ENCODE measurements around the gene SRPK3.
"Not testable (repeated sequence)": the region's sequence is repeated elsewhere in the genome, so short reads cannot be mapped to it uniquely, and the experiment has no call there.

SRPK3 gene

DNA sequence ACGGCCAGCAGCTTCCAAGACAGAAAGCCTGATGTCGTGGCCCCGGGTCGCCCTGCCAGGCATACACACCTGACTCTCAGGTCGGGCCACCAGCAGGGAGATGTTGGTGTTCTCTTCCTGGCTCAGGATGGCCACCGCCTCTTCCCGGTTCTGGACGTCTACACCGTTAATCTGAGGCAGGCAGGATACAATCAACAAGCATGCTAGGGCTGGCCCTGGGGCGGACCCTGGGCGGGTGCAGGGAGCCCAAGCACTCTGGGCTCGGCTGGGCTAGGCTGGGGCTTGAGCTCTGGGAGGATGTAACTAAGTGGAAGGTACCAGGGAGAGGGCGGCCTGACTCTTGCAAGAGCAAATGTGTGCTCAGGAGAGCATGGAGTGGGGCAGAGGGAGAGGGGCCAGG lies 24.6 kb downstream of the SRPK3 start:
- no peak for DNase-seq (ENCODE audit: low read depth in 2 of 2)

DNA sequence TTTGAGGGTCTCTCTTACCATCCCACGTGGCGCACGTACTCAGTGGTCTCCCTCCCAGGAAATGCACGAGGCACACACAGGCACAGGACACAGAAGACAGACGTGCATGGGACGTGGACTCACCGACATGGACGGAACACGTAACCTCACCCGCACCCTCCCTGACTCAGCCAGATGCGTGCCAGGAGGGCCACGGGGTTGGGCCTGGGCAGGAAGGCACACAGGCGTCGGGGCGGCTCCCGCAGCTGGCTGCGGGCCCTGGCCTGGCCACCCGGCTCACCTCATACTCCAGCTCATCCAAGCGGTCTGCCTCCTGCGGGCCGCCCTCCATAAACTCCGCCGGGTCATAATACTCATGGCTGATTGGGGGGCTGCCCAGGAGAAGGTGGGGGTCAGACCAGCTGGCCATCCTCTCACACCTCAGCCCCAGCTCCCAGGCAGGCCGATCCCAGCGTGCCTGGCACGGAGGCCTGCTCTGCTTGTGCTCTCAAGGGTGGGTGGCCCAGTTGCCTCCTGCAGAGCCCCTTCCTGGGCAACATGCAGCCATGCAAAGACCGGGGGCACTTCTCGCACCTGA lies 26.2 kb downstream of the SRPK3 start:
- no peak for DNase-seq (ENCODE audit: low read depth in 2 of 2)

DNA sequence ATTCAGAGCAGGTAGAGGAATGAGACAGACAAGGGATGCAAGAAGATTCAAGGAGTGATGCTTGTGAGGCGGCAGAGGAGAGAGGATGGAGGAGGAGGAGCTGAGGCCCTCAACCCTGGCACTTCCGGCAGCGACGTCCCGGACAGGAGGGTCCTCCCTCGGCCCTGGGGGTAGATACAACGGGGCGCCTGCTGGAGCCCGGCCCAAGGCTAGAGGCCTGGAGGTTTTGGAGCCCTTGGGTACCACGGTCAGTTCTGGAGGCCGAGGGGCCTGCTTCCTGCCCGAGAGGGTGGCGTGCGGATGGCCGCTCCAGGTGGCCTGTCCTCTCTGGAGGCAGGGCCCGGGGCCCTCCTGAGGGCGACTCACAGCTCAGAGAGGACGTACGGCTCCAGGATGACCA lies 27.1 kb downstream of the SRPK3 start:
- no peak for DNase-seq (ENCODE audit: low read depth in 2 of 2)

DNA sequence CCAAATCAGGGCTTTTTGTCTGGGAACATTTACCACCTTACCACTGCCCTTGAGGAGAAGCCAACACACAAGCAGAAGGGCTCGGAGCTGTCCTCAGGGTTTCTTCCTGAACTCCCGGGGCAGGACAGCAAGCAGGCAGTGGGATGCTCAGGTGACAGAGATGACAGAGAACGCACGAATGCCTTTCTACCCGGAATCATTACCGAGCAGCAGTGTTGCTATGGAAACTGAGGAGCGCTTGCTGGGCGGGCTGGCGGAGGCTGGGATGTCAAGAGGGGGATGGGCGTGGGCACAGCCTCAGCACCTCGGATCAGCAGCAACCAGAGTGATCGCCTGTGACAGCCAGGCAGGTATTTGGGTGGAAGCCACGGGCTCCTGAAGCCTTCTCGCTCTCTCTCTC lies 31.4 kb downstream of the SRPK3 start:
- no peak for DNase-seq (ENCODE audit: low read depth in 2 of 2)

DNA sequence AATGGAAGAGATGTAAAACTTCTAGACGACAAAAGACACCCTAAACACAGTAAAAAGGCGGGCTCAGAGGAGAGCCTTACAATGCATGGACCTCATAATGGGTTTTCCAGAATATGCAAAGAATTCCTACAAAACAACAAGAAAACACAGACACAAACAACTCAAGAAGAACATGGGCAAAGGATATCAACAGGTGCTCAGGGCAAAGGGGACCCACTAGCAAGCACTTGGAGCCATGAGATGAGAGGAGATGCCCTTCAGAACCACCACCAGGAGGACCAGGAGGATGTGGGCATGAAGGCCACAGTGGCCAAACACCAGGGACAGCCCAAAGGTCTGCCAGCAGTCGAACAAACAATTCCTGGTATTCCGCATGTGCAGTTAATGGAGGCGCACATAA lies 32.3 kb downstream of the SRPK3 start:
- DNase-seq (ENCODE audit: low read depth in 2 of 2): no peak

DNA sequence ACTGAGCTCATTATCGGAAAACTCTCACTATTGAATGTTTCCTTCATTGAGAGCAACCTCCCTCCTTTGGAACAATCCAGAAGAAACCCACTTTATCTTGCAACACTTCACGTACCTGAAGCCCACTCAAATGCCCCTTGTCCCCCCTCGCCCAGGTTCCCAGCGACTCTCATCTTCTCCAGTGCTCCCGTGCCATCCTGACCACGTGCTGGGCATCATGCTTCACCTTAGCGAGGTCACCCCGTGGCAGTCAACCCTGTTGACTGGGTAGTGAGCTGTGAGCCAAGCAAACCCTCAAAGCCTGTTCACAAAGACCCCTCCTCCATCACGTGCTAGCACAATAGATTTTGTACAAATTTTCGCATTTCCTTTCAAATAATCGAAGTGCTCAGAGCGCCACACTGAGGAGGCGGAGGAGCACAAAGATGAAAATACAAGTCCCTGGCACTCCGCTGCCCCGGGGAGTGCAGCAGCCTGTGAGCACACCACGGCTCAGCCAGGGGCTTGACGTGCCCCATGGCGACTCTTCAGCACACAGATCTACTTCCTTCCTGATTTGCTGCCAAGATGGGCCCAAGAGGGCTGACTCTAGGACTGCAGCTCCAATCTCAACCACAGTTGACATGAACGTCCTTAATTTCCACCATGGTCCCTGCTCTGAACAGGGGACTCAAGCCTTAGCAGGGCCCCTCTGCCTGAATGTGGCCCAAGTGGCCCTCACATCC lies 33.9 kb downstream of the SRPK3 start:
- no peak for DNase-seq (ENCODE audit: low read depth in 2 of 2)

DNA sequence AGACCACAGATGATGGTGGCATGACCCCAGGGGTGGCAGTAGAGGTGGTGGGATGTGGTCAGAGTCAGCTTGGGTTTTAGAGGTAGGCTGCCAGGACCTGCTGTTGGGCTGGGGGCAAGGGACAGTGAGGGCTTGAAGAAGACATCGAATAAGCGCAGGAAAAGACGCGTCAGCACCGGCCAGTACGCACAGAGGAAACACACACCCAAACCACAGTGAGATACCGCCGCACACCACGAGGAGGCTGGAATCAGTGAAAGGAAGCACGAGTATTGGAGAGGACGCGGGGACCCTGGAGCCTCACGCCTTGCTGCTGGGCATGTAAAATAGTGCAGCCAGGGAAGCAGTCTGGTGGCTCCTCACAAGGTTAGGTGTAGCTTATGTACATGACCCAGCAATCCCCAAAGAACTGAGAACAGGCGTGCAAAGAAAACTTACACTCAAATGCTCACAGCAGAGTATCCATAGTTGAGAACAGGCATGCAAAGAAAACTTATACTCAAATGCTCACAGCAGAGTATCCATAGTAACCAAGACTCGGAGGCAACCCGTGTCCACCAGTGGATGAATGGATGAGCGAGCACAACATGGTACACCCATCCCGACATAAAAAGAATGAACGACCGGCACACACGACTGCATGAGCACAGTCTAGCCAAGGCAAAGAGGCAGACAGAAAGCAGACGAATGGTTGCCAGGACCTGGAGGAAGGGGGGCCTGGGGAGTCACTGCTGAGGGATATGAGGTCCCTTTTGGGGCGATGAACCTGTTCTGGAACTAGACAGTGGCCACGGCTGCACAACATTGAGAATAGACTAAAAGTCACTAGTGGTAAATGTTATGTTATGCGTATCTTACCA lies 36.2 kb downstream of the SRPK3 start:
- no peak for DNase-seq (ENCODE audit: low read depth in 2 of 2)

DNA sequence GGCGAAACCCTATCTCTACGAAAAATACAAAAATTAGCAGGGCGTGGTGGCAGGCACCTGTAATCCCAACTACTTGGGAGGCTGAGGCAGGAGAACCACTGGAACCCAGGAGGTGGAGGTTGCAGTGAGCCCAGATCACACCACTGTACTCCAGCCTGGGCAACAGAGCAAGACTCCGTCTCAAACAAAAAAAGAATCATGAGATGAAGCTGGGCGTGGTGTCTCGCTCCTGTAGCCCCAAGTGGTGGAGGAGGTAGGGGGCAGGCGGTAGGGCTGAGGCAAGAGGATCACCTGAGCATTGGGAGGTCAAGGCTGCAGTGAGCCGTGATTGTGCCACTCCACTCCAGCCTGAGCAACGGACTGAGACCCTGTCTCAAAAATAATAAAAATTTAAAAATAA lies 37.2 kb downstream of the SRPK3 start:
- DNase-seq (ENCODE audit: low read depth in 2 of 2): not testable (repeated sequence)

DNA sequence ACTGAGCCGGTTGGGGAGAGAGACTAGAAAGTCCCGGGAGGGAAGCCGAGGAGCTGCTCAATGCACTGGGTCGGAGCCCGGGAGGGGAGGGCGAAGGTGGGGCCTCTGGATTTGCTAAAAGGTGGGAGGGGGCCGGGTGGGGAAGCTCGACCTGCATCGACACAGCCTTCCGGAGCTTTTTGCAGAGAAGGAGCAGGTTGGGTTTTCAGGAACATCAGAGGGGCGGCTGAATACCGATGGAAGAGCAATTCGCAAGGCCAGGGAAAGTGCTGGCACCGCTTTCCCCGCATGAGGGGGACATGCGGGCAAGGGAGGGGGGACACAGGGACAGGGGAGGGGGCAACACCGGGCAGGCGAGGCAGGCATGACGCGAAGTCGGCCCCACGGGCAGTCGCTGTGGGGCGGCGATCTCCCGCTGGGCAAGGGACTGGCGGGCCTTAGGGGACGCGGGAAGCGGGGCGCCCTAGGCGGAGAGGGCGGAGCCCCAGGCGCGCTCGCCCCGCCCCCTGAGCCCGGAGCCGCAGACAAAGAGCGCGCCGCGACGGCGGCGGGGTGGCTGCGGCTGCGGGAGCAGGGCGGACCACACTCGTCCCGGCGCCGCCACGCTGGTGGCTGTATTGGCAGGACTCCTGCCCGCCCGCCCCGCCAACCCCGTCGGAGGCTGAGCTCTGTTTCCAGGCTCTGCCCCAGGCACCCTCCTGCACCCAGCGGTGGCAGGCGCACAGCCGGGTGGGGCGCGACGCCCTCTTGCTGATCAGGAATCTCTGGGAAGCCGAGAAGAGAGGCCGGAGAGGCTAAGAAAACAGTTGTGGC lies 37.9 kb downstream of the SRPK3 start:
- peak in 1 of 2 donors; percentile 27 for DNase-seq (ENCODE audit: low read depth in 2 of 2)

DNA sequence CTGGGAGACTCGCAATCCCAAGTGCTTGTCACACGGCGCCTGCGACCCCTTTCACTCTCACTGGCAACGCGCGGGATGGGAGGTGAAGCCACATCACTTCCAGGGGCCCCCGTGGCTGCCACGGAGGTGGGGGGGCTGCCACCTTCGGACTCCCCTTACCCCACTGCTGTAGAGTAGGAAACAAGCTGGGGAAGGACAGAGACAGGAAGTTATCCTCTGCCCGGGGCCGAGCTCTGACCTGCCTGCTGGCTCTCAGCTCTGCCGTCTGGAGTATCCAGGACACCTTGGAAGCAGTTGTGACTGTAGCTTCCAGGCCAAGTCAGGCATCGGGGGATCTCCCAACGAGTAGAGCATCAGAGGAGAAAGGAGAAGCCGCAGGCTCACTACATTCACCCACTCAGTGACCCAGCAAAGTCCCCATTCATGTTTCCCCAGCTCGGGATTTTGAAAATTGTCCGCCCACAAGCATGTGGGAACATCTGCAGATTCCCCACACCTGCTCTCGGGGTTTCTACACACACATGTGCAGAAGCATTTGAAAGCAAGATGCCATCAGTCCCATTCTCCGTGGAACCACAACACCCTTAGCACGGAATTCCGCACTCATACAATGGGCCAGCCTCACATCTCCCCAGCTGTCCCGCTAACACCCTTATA lies 38.7 kb downstream of the SRPK3 start:
- DNase-seq (ENCODE audit: low read depth in 2 of 2): no peak

DNA sequence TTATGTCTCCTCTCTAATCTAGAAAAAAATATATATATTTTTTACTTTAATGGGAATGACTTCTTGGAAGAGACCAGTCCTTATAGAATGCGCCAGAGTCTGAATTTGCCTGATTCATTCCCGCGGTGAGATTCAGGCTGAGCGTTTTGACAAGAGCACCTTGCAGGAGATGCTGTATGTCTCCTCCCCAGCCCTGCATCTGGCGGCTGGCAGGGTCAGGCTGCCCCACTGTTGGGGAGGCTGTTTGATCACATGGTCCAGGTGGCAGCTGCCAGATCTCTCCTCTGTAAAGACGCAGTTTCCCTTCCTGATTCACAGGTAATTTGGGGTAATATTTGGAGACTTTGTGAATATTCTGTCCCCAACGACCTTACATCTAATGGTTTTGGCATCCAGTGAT lies 39.8 kb downstream of the SRPK3 start:
- DNase-seq (ENCODE audit: low read depth in 2 of 2): no peak

DNA sequence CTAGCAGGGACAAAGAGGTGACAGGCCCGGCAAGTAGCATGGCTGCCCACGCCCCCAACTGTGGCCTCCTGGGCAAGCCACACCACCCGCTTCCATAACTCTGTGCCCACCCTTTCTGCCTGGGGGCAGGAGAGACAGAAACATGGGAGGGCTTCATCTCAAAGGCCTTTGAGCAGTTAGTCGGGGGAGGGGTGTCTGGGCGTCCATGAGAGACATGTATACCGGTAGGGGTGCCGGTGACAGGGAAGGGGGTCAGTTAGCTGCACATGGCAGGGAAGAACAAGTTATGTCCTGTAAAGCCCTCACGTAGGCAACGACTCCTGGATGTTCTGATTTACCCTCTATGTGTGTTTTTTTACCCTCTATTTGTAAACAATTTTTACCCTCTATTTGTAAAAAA lies 40.2 kb downstream of the SRPK3 start:
- no peak for DNase-seq (ENCODE audit: low read depth in 2 of 2)

DNA sequence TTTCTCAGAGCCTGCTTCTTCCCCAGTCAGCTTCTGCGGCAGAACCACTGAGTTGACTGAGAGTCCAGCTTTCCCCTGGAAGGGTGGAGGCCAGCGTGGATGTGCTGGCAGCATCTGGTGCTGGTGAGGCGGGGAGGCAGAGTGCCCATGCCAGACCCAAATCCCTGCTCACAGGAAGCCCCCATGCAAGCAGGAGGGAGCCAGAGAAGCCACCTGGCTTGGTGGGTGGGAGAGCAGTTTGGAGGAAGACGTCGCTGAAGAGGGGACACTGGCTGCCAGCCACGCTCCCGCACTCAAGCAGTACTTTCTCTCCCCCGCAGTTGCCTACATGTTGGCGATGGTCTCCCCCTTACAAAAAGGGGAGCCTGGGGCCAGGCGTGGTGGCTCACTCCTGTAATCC lies 43.5 kb downstream of the SRPK3 start:
- DNase-seq (ENCODE audit: low read depth in 2 of 2): no peak

DNA sequence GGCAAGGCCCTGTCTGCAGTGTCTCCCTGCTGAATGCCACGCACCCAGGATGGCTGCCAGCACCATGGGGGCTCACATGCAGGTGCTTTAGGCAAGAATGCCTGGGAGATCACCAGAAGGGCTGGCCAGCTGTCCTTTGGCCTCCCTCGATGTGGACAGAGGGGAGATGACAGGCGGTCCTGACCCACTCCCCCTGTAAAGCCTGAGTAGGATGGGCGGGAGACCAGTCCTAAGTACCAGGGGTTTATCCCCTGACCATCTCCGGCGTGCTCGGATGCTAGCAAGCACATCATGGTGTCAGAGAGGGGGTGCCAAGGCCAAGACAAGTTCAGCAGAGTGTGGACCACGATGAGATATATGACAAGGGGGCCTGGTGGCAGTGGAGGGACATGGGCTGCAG lies 44.2 kb downstream of the SRPK3 start:
- no peak for DNase-seq (ENCODE audit: low read depth in 2 of 2)

DNA sequence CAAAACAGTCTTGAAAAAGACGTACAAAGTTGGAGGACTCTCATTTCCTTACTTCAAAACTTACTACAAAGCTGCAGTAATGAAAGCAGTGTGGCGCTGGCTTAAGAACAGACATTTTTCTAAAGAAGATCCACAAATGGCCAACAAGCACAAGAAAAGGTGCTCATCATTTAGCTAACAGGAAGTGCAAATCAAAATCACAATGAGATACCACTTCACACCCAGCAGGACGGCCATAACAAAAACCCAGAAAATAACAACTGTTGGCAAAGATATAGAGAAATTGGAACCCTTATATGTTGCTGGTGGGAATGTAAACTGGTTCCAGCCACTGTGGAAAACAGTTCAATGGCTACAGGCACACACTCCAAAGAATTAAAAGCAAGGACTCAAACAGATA lies 46.2 kb downstream of the SRPK3 start:
- no peak for DNase-seq (ENCODE audit: low read depth in 2 of 2)

DNA sequence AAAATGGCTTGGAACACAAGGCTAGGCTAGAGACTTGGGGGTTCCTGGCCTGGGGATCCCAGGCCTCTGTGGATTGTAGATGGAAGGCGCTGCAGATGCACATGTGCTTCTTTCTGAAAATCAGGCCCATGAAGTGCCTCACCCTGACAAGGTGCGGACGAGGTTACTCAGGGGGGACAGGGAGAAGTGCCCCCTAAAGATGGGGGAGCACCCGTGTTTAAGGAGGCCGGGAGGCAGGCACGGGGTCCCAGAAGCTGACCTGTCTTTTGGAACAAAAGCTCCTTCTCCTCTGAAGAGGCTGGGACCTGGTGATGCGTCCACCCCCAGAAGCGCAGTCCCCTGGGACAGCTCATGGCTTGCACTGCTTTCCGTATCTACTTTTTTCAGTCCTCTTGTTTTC lies 47.1 kb downstream of the SRPK3 start:
- no peak for DNase-seq (ENCODE audit: low read depth in 2 of 2)

DNA sequence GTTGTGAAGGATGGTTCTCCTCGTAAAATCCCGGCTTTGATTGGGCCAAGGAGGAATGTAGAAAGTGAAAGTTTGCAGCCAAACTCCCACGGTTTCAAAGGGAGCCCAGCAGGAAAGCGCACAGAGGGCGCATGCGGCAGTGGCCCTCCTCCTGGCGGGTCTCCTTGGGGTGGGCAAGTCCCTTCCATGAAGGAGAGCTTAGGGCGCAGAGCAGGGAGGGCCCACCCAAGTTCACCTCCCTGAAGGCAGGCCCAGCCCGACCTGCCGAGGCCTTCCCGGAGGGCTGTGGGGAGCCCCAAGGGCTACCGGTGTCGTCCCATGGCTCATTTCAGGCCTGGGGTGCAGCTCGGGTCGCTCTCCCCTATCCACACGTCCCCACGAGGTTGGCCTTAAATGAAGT lies 47.5 kb downstream of the SRPK3 start:
- no peak for DNase-seq (ENCODE audit: low read depth in 2 of 2)

DNA sequence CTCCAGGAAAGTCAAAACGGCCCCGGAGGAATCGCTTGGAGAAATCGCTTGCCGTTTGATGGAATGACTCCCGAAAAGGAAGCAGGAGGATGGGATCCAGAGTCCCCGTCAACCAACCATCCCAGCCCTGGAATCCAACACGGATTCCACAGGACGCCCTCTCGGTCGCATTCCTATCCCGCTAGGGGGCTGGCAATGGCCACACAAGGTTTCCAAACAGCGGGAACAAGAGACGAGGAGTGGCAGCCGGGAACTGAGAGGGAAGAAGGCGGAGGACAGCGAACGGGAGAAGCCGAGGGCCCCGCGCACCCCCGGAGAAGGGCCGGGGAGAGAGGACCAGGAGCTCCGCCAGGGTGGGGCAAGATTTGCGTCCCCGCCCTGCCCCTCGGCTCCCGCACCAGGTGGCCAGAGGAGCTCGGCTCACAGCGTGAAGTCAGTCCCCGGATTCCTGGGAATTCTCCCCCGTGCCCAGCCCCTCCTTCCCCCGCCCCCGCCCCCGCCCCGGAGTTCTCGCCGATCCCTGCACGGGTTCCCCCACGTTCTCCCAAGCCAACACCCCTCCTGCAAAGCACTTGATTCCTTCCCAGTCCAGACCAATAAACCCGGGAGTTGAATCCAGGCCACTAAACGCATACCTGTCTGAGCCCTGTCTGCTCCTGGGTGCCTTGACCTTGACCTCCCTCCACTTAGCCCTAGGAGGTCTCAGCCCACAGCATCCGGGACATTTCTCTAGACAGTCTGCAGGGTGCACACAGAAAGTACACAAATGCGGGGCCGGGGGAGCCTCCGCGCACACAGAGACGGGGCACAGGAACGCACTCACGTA lies 48.1 kb downstream of the SRPK3 start:
- DNase-seq (ENCODE audit: low read depth in 2 of 2): no peak

DNA sequence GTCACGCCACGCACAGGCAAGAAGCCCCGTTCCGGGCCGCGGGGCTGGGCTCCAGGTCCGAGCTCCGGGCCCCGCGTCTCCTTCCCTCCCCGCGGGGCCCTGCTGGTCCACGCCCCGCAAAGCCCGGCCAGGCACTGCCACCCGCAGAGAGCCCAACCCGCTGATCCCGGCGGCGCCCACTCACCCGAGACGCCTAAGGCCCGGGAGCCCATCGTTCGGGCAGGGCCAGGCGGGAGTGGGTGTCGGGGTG lies 48.6 kb downstream of the SRPK3 start:
- no peak for DNase-seq (ENCODE audit: low read depth in 2 of 2)

DNA sequence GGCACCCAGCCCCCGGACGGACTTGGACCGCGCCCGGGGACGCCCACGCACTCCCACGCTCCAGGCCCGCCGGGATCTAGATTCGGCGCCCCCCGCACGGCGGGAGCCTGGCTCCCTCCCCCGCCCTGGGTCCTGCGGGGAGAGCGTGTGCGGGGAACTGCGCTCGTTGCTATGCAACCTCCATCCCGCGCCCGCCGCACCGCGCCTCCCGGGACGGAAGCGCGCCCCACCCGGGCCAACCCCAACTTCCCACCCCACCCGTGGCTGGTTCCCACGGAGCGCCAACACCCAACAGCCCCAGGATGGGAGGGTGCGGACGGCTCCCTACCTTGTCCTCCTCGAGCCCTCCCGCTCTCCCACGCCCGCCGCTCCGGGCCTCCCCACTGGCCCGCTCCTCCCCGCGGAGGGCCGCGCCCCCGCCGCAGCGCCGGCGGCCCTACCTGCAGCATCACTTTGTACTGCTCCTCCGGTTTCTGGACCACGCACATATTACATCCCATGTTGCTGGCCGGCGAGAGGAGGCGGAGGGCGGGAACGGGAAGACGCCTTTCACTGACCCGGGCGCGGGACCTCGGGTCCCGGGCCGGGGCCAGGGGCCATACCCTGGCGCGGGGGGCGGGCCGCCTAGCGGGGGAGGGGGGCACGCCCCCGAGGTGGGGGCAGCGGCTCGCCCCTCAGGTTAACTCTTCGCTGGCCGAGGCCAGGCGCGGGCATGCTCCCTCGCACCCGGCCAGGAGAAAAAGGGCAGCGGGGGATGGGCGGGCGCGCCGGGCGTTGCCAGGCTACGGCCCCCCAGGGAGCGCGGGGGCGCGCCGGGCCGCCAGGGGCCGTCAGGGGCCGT lies 49.2 kb downstream of the SRPK3 start, which contains the start of gene PDZD4:
TSS of gene PDZD4 (minus strand) at position 746 of the 841 bp plus-strand sequence. CDS start at position 500, 246 bp downstream.
- DNase-seq (ENCODE audit: low read depth in 2 of 2): no peak
